ENCODE results near the gene FAP.

FAP gene

DNA sequence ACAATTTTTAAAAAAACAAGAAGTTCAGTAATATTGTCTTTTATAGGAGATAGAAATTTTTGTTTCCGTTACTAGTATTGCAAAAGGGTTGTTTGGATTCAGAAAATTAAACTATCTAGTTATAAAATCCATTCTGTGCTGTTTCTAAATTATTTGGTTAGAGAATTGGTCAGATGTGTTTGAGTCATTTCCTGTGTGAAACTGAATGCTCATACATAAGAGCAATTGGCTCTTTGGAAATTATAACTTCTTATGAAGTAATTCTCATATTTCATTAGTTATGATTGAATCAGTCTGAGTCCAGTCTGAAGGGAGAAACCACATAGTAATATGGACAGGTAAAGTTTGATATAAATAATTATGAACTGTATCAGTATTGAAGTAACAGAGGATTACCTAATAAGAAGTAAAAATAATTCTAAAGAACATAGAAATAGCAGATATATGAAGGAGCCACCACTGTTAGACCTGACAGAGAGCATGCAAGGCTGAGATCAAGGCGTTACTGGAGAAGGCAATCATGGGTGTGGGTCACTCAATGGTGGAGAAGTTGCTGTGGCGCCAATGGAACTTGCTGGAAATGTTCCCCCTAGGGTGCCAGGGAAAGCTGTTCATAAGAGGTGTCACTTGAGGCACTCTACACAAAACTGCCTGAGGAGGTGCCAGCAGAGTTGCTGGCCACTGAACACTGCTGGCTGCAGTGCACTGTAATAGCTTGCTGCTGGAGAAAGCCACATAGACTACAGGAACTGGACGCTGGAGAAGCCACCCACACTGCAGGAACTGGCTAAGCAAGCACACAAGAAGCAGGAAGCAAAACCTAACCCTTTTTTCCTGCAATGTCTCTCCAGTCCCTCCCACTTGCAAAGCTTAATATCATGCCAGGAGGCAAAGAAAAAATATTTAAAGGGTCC, 18.0 kb upstream of the FAP start:
- H3K9me3 ChIP-seq (ENCODE audit: control insufficient read depth in 5 of 5, low read length in 5 of 5), result no peaks in the 10 kb centered on the region
- H3K4me1 ChIP-seq (ENCODE audit: control insufficient read depth in 5 of 5, insufficient read depth in 5 of 5, low read length in 5 of 5), result peaks cover 2 to 20% (median 16%) of the 10 kb centered on the region in 5 donors
- H3K9ac ChIP-seq (ENCODE audit: low read length in 5 of 5), result peak overlapping the region in 1 of 5 donors; percentile 48
- peaks cover 0 to 8% (median 5%) of the 10 kb centered on the region in 5 donors for H3K36me3 ChIP-seq (ENCODE audit: control insufficient read depth in 5 of 5, insufficient read depth in 5 of 5, low read length in 5 of 5)
- H3K4me3 ChIP-seq (ENCODE audit: low read depth in 1 of 5, low read length in 5 of 5), result peak overlapping the region; percentile 12 to 49 (median 34)
- no peak overlapping the region for H3K27ac ChIP-seq (ENCODE audit: low read depth, low read length)
- H3K27me3 ChIP-seq (ENCODE audit: control insufficient read depth in 5 of 5, insufficient read depth in 4 of 5, low read length in 5 of 5), result no peaks in the 10 kb centered on the region

DNA sequence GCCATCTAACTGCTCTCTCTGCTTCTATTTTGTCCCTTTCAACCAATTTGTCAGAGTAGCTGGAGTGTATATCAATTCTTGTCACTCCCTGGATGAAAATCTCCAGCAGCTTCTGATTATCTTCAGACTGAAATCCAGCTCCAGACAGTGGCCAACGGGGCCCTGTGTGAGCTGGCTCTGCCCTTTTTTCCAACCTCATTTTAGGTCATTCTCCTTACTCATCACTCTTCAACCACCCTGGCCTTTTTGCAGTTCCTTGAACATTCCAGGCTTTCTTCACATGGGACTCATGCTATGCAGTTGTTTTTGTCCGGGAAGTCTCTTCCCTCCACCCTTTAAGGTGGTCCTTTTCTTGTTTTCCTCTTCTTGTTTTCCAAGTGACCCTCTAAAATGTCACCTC, 15.4 kb upstream of the FAP start:
- Histone ChIP-seq H3K36me3 (ENCODE audit: control insufficient read depth in 5 of 5, insufficient read depth in 5 of 5, low read length in 5 of 5) (no peaks in the 10 kb centered on the region), H3K27me3 (ENCODE audit: control insufficient read depth in 5 of 5, insufficient read depth in 4 of 5, low read length in 5 of 5) (no peaks in the 10 kb centered on the region), H3K4me1 (ENCODE audit: control insufficient read depth in 5 of 5, insufficient read depth in 5 of 5, low read length in 5 of 5) (peaks cover 2 to 20% (median 16%) of the 10 kb centered on the region in 5 donors), H3K9me3 (ENCODE audit: control insufficient read depth in 5 of 5, low read length in 5 of 5) (no peaks in the 10 kb centered on the region), H3K9ac (ENCODE audit: low read length in 5 of 5) (no peak overlapping the region), H3K4me3 (ENCODE audit: low read depth in 1 of 5, low read length in 5 of 5) (no peak overlapping the region), H3K27ac (ENCODE audit: low read depth, low read length) (peak overlapping the region; percentile 11)

DNA sequence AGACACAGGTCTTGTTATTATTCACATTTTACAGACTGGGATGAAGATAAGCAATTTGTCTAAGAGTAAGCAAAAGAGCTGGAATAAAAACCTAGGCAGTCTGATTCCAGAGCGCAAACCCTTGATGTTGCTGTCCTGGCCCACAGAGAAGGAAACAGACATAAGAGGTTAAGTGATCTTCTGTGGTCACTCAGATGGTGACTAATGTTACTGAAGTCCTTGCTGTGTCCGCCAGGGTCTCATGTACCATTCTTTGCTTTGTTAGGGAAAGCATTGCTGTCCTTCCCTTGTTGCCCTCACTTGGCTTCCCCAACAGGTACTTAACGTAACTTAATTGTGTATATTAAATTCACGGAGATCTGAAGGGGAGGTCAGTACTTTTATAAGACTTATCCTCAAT, 14.9 kb upstream of the FAP start:
- H3K27ac ChIP-seq (ENCODE audit: low read depth, low read length), result peak overlapping the region; percentile 11
- no peaks in the 10 kb centered on the region for H3K9me3 ChIP-seq (ENCODE audit: control insufficient read depth in 5 of 5, low read length in 5 of 5)
- H3K4me3 ChIP-seq (ENCODE audit: low read depth in 1 of 5, low read length in 5 of 5), result no peak overlapping the region
- no peaks in the 10 kb centered on the region for H3K36me3 ChIP-seq (ENCODE audit: control insufficient read depth in 5 of 5, insufficient read depth in 5 of 5, low read length in 5 of 5)
- no peaks in the 10 kb centered on the region for H3K27me3 ChIP-seq (ENCODE audit: control insufficient read depth in 5 of 5, insufficient read depth in 4 of 5, low read length in 5 of 5)
- H3K4me1 ChIP-seq (ENCODE audit: control insufficient read depth in 5 of 5, insufficient read depth in 5 of 5, low read length in 5 of 5), result peaks cover 2 to 20% (median 16%) of the 10 kb centered on the region in 5 donors
- no peak overlapping the region for H3K9ac ChIP-seq (ENCODE audit: low read length in 5 of 5)

DNA sequence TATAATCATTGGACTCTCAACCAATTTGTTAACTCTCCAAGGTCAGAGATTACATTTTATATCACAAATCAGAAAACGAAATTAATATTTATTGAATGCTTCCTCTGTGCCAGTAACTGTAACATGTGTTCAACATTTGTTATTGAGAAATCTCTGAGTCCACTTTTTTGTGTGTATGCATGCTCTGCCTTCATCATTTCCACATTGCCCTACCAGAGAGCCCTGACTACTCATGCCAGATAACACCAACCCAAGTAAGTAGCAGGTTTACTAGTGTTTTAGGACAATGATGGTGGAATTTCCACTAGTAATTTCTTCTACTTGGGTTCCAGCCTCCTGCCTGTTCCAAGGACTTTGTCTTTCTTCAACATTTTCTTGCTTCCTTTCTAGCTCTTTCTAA, 14.2 kb upstream of the FAP start:
- no peaks in the 10 kb centered on the region for H3K36me3 ChIP-seq (ENCODE audit: control insufficient read depth in 5 of 5, insufficient read depth in 5 of 5, low read length in 5 of 5)
- H3K4me1 ChIP-seq (ENCODE audit: control insufficient read depth in 5 of 5, insufficient read depth in 5 of 5, low read length in 5 of 5), result peaks cover 2 to 20% (median 16%) of the 10 kb centered on the region in 5 donors
- H3K4me3 ChIP-seq (ENCODE audit: low read depth in 1 of 5, low read length in 5 of 5), result no peak overlapping the region

DNA sequence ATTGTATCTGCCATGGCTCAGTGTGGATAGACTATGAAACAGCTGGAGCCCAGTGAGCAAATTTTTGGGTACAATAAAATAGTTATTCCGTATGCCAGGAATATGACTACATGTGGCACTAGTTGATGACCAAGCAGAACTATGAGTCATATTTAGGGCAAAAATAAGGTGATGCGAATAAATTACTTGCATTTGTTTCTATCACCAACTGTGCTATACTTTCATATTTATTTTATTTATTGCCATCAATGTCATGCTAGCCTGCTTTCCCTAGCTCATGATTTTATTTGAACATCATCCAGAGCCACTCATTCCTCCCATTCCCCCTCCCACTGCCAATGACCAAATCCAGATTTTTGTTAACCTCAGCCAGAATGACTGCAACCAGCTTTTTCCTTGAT, 13.3 kb upstream of the FAP start:
- H3K4me1 ChIP-seq (ENCODE audit: control insufficient read depth in 5 of 5, insufficient read depth in 5 of 5, low read length in 5 of 5), result peaks cover 2 to 16% (median 11%) of the 10 kb centered on the region in 5 donors
- H3K27ac ChIP-seq (ENCODE audit: low read depth, low read length), result peak overlapping the region; percentile 32
- no peak overlapping the region for H3K4me3 ChIP-seq (ENCODE audit: low read depth in 1 of 5, low read length in 5 of 5)
- H3K36me3 ChIP-seq (ENCODE audit: control insufficient read depth in 5 of 5, insufficient read depth in 5 of 5, low read length in 5 of 5), result no peaks in the 10 kb centered on the region
- no peaks in the 10 kb centered on the region for H3K27me3 ChIP-seq (ENCODE audit: control insufficient read depth in 5 of 5, insufficient read depth in 4 of 5, low read length in 5 of 5)
- no peaks in the 10 kb centered on the region for H3K9me3 ChIP-seq (ENCODE audit: control insufficient read depth in 5 of 5, low read length in 5 of 5)
- no peak overlapping the region for H3K9ac ChIP-seq (ENCODE audit: low read length in 5 of 5)

More for the DNA sequence above, 14.2 kb upstream of the FAP start:
- H3K9me3 ChIP-seq (ENCODE audit: control insufficient read depth in 5 of 5, low read length in 5 of 5), result no peaks in the 10 kb centered on the region
- no peak overlapping the region for H3K27ac ChIP-seq (ENCODE audit: low read depth, low read length)
- no peaks in the 10 kb centered on the region for H3K27me3 ChIP-seq (ENCODE audit: control insufficient read depth in 5 of 5, insufficient read depth in 4 of 5, low read length in 5 of 5)
- no peak overlapping the region for H3K9ac ChIP-seq (ENCODE audit: low read length in 5 of 5)

DNA sequence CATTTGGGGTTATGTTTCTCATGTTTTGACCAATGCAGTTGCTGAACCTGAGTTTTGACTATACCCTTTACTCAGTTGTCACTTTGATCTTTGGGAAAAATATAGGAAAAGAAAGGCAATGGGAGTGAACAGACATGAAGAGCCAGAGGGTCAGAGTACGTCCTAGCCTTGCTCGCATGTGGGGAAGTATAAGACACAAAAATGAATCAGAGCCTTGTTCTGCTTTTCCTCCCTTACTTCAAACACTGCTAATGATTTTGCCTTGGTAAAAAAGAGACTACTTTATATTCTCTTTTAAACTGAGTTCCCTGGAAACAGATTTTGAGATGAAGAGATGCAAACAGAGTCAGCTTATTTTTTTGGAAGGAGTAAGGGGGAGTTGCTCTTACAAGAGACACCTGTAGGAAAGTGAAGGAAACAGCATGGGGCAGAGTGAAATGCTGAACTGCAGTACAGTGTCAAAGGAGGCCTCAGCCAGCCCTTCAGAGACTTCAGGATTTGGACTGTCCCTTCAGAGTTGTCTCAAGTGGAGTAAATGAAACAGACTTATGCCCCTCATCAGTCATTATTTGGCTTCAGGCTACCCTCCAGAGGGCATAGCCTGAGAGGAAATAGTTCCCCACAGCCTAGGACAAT, 11.1 kb upstream of the FAP start:
- no peak overlapping the region for H3K4me3 ChIP-seq (ENCODE audit: low read depth in 1 of 5, low read length in 5 of 5)
- H3K27ac ChIP-seq (ENCODE audit: low read depth, low read length), result no peak overlapping the region
- no peaks in the 10 kb centered on the region for H3K36me3 ChIP-seq (ENCODE audit: control insufficient read depth in 5 of 5, insufficient read depth in 5 of 5, low read length in 5 of 5)
- no peak overlapping the region for H3K9ac ChIP-seq (ENCODE audit: low read length in 5 of 5)
- H3K4me1 ChIP-seq (ENCODE audit: control insufficient read depth in 5 of 5, insufficient read depth in 5 of 5, low read length in 5 of 5), result peaks cover 0 to 12% (median 0%) of the 10 kb centered on the region in 5 donors
- peaks cover 0 to 5% (median 0%) of the 10 kb centered on the region in 5 donors for H3K9me3 ChIP-seq (ENCODE audit: control insufficient read depth in 5 of 5, low read length in 5 of 5)
- H3K27me3 ChIP-seq (ENCODE audit: control insufficient read depth in 5 of 5, insufficient read depth in 4 of 5, low read length in 5 of 5), result no peaks in the 10 kb centered on the region

DNA sequence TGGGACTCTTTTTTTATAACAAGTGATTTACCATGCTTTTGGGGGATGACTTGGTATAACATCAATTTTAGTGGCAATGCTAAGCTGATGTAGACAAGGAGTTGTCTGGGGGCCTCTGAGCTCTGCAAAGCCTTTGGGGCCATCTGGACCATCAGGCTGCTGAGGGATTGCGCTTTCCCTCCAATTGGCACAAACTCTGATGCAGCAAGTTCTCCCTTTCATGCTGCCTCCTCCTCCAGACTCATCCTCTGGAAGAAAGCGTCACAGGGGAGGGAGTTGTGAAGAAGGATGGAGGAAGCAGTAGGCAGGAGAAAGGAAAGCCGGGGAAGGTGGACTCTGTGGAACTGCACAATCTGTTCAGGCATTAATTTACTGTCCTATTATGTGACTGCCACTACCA, 10.2 kb upstream of the FAP start:
- Histone ChIP-seq H3K36me3 (ENCODE audit: control insufficient read depth in 5 of 5, insufficient read depth in 5 of 5, low read length in 5 of 5) (no peaks in the 10 kb centered on the region), H3K4me3 (ENCODE audit: low read depth in 1 of 5, low read length in 5 of 5) (no peak overlapping the region), H3K4me1 (ENCODE audit: control insufficient read depth in 5 of 5, insufficient read depth in 5 of 5, low read length in 5 of 5) (peaks cover 0 to 9% (median 0%) of the 10 kb centered on the region in 5 donors), H3K9me3 (ENCODE audit: control insufficient read depth in 5 of 5, low read length in 5 of 5) (peaks cover 0 to 5% (median 0%) of the 10 kb centered on the region in 5 donors), H3K27ac (ENCODE audit: low read depth, low read length) (no peak overlapping the region), H3K27me3 (ENCODE audit: control insufficient read depth in 5 of 5, insufficient read depth in 4 of 5, low read length in 5 of 5) (no peaks in the 10 kb centered on the region), H3K9ac (ENCODE audit: low read length in 5 of 5) (no peak overlapping the region)

DNA sequence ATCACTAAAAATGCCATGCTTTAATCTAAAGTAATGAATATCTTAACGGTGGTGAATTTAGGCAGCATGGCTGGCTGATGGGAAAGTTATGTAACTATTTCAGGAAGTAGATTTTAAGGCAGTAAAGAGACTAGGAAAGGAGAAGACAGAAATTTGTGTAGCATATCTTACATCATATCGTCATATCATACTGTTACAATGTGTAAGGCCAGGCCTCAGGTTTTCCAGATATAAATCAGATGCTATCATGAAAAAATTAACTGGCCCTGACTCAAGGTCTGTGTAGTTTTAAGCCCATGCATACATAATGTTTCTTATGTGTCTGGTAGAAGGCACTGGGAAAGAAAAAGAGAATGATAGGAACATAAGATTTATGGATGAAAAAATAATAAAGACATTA, 8.9 kb upstream of the FAP start:
- peaks cover 0 to 5% (median 0%) of the 10 kb centered on the region in 5 donors for H3K9me3 ChIP-seq (ENCODE audit: control insufficient read depth in 5 of 5, low read length in 5 of 5)
- H3K27me3 ChIP-seq (ENCODE audit: control insufficient read depth in 5 of 5, insufficient read depth in 4 of 5, low read length in 5 of 5), result no peaks in the 10 kb centered on the region
- H3K27ac ChIP-seq (ENCODE audit: low read depth, low read length), result no peak overlapping the region
- no peak overlapping the region for H3K4me3 ChIP-seq (ENCODE audit: low read depth in 1 of 5, low read length in 5 of 5)
- peaks cover 0 to 7% (median 0%) of the 10 kb centered on the region in 5 donors for H3K4me1 ChIP-seq (ENCODE audit: control insufficient read depth in 5 of 5, insufficient read depth in 5 of 5, low read length in 5 of 5)
- H3K36me3 ChIP-seq (ENCODE audit: control insufficient read depth in 5 of 5, insufficient read depth in 5 of 5, low read length in 5 of 5), result no peaks in the 10 kb centered on the region
- H3K9ac ChIP-seq (ENCODE audit: low read length in 5 of 5), result no peak overlapping the region

DNA sequence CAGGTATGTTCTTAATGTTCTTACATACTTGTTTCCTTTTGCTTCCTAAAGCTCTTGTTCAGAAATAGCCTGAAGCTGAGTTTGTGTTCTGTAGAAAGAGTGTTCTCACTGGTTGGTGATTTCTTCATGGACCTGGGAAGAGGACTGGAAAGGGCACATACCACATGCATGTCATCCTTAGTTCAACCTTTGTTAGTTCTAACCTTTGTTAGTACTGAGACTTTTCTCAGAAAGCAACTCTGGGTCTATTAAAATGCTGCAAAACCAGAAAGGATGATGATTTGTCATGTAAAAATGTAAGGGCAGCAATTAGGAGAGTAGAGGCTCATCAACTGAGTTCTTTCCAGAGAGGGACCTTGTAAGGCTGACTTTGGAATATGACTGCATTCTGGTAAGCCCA, 2.5 kb upstream of the FAP start:
- peaks cover 0 to 25% (median 17%) of the 10 kb centered on the region in 5 donors for H3K4me1 ChIP-seq (ENCODE audit: control insufficient read depth in 5 of 5, insufficient read depth in 5 of 5, low read length in 5 of 5)
- no peak overlapping the region for H3K27ac ChIP-seq (ENCODE audit: low read depth, low read length)
- no peaks in the 10 kb centered on the region for H3K36me3 ChIP-seq (ENCODE audit: control insufficient read depth in 5 of 5, insufficient read depth in 5 of 5, low read length in 5 of 5)
- no peak overlapping the region for H3K9ac ChIP-seq (ENCODE audit: low read length in 5 of 5)
- H3K4me3 ChIP-seq (ENCODE audit: low read depth in 1 of 5, low read length in 5 of 5), result no peak overlapping the region
- H3K9me3 ChIP-seq (ENCODE audit: control insufficient read depth in 5 of 5, low read length in 5 of 5), result peaks cover 0 to 5% (median 0%) of the 10 kb centered on the region in 5 donors
- no peaks in the 10 kb centered on the region for H3K27me3 ChIP-seq (ENCODE audit: control insufficient read depth in 5 of 5, insufficient read depth in 4 of 5, low read length in 5 of 5)

DNA sequence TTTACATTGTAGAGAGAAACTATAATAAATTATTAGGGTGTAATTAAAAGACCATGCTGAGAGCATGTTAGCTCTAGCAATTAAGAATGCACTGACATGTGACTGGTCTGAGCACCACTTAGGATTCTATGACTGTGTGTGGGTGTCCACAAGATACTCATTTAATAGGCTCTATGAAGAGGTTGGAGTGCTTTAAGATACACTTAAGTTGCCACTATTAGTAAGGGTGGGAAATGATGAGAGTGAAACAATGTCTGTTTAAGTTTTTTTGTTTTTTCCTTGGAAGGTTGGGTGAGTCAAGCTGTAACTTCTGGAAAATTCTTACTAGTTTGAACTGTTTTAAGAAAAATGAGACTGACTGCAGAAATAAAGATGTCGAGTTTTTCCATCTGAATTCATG, 1.8 kb upstream of the FAP start:
- Histone ChIP-seq H3K9me3 (ENCODE audit: control insufficient read depth in 5 of 5, low read length in 5 of 5) (peaks cover 0 to 2% (median 0%) of the 10 kb centered on the region in 5 donors), H3K4me1 (ENCODE audit: control insufficient read depth in 5 of 5, insufficient read depth in 5 of 5, low read length in 5 of 5) (peaks cover 0 to 25% (median 17%) of the 10 kb centered on the region in 5 donors), H3K27me3 (ENCODE audit: control insufficient read depth in 5 of 5, insufficient read depth in 4 of 5, low read length in 5 of 5) (no peaks in the 10 kb centered on the region), H3K4me3 (ENCODE audit: low read depth in 1 of 5, low read length in 5 of 5) (no peak overlapping the region), H3K9ac (ENCODE audit: low read length in 5 of 5) (no peak overlapping the region), H3K27ac (ENCODE audit: low read depth, low read length) (no peak overlapping the region), H3K36me3 (ENCODE audit: control insufficient read depth in 5 of 5, insufficient read depth in 5 of 5, low read length in 5 of 5) (no peaks in the 10 kb centered on the region)
